DOHH2 (cell line): ENCODE results near the gene CD79A.

Experiments
- CTCF ChIP-seq: fragments of 200-600 bp; sonication (generic); IDR thresholded peaks from one replicate; pipeline ENCODE4 v1.5.1; 2014; ENCODE audit warnings: antibody characterized with exemption, mild to moderate bottlenecking, low read depth, low read length; ENCODE audit not compliant: poor library complexity, severe bottlenecking
- EZH2phosphoT487 ChIP-seq: fragments of 200-600 bp; sonication (generic); IDR thresholded peaks from 2 replicates; pipeline ENCODE4 v1.6.1; 2017; ENCODE audit warnings: borderline replicate concordance, mild to moderate bottlenecking, antibody characterized with exemption, low read length, moderate library complexity, mixed read lengths

GRCh38 chr19:41864374-41864773 is 12.7 kb upstream of the CD79A start:
- no peak for TF ChIP-seq CTCF
- no peak for TF ChIP-seq EZH2phosphoT487
